ENCODE measurements around the gene AIMP1. TPM values are rescaled to one million over a fixed set of nuclear protein-coding genes. Genes with fewer than 3 reads are reported as not detected.

AIMP1 gene
- total and polyA plus RNA-seq, 2 experiments from 2014 or later = 33.7 to 53.7 TPM

- Histone ChIP-seq H3K9me2 (replicated peaks; ENCODE audit: insufficient read depth) (no peaks in the 10 kb centered on the region), H3K4me3 (no peak within 1 kb of the TSS), H3K36me3 (replicated peaks; ENCODE audit: insufficient read depth, low read depth) (no peaks in the 10 kb centered on the region), H4K20me1 (ENCODE audit: insufficient read depth, poor library complexity, severe bottlenecking) (no peaks in the 10 kb centered on the region), H3K9me3 (ENCODE audit: low read depth) (no peaks in the 10 kb centered on the region), H3K4me1 (ENCODE audit: insufficient read depth) (no peaks in the 10 kb centered on the region), H2AFZ (no peak within 1 kb of the TSS), H3K79me2 (no peaks in the 10 kb centered on the region), H3K4me2 (peak within 1 kb of the TSS; percentile 45), H3K27me3 (no peaks in the 10 kb centered on the region), H3K27ac (no peak within 1 kb of the TSS)
- TF ChIP-seq, protein P1, sequence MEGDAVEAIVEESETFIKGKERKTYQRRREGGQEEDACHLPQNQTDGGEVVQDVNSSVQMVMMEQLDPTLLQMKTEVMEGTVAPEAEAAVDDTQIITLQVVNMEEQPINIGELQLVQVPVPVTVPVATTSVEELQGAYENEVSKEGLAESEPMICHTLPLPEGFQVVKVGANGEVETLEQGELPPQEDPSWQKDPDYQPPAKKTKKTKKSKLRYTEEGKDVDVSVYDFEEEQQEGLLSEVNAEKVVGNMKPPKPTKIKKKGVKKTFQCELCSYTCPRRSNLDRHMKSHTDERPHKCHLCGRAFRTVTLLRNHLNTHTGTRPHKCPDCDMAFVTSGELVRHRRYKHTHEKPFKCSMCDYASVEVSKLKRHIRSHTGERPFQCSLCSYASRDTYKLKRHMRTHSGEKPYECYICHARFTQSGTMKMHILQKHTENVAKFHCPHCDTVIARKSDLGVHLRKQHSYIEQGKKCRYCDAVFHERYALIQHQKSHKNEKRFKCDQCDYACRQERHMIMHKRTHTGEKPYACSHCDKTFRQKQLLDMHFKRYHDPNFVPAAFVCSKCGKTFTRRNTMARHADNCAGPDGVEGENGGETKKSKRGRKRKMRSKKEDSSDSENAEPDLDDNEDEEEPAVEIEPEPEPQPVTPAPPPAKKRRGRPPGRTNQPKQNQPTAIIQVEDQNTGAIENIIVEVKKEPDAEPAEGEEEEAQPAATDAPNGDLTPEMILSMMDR (IDR thresholded peaks at IDR 0.05; ENCODE audit: poor library complexity) = no peak
- no peak for TF ChIP-seq EZH2phosphoT487 (IDR thresholded peaks at IDR 0.05; ENCODE audit: low read depth, severe bottlenecking, unreplicated experiment)
- no peak for TF ChIP-seq EZH2 (IDR thresholded peaks at IDR 0.05; ENCODE audit: borderline replicate concordance)
- 92% methylated on average over 5 of the region's 5 CpGs for WGBS (ENCODE audit: low lambda C conversion rate, missing lambda C conversion rate)
- DNase-seq (ENCODE audit: low spot score) = no peak
Observed at GRCh38 chr4:106368678-106369077, 52.3 kb downstream of the AIMP1 start, which contains the start of gene GIMD1. Gene GIMD1 (minus strand): TSS chr4:106368778. CDS start chr4:106367435, 1,343 bp downstream.

- no peaks in the 10 kb centered on the region for H4K20me1 ChIP-seq (ENCODE audit: insufficient read depth, poor library complexity, severe bottlenecking)
- peak; percentile 83 for DNase-seq (ENCODE audit: low spot score)
- TF ChIP-seq, protein P1 (IDR thresholded peaks at IDR 0.05; ENCODE audit: poor library complexity) = peak; percentile 91
- no peak for TF ChIP-seq EZH2 (IDR thresholded peaks at IDR 0.05; ENCODE audit: borderline replicate concordance)
- no peaks in the 10 kb centered on the region for H3K36me3 ChIP-seq (replicated peaks; ENCODE audit: insufficient read depth, low read depth)
- no peaks in the 10 kb centered on the region for H3K4me1 ChIP-seq (ENCODE audit: insufficient read depth)
- no peaks in the 10 kb centered on the region for H3K9me2 ChIP-seq (replicated peaks; ENCODE audit: insufficient read depth)
- 28% methylated on average over 6 of the region's 6 CpGs for WGBS (ENCODE audit: low lambda C conversion rate, missing lambda C conversion rate)
- H3K4me3 ChIP-seq = no peak overlapping the region
- no peaks in the 10 kb centered on the region for H3K27me3 ChIP-seq
- peak overlapping the region; percentile 45 for H3K4me2 ChIP-seq
- no peak overlapping the region for H3K27ac ChIP-seq
- H3K79me2 ChIP-seq = no peaks in the 10 kb centered on the region
- H2AFZ ChIP-seq = no peak overlapping the region
- no peaks in the 10 kb centered on the region for H3K9me3 ChIP-seq (ENCODE audit: low read depth)
Observed at GRCh38 chr4:106369456-106370060, 53.2 kb downstream of the AIMP1 start.

DNA sequence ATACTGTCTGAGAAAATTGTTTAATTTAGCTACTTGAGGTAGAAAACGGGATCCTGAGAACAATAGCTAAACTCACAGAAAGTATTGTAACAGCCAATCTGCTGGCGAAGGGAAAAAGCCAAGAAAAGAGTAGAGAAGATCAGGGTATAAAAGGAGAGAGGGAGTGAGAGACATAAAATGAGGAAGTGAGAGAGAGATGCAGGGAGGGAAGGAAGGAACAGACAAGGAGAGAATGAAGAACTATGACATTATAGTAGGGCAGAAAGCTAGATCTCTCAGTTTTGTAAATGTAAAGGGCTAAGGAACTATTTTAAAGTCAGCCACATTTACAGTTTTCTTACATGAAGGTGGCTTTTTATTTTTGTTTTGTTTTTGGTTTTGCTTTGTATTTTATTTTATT lies 53.9 kb downstream of the AIMP1 start:
- H3K27me3 ChIP-seq = no peaks in the 10 kb centered on the region
- H3K27ac ChIP-seq = no peak overlapping the region
- H3K4me3 ChIP-seq = no peak overlapping the region
- no peaks in the 10 kb centered on the region for H3K9me2 ChIP-seq (replicated peaks; ENCODE audit: insufficient read depth)
- no peak overlapping the region for H2AFZ ChIP-seq
- no peaks in the 10 kb centered on the region for H3K79me2 ChIP-seq
- no peak for DNase-seq (ENCODE audit: low spot score)
- no peaks in the 10 kb centered on the region for H3K4me1 ChIP-seq (ENCODE audit: insufficient read depth)
- WGBS (ENCODE audit: low lambda C conversion rate, missing lambda C conversion rate) = 81% methylated on average over 2 of the region's 2 CpGs
- H3K36me3 ChIP-seq (replicated peaks; ENCODE audit: insufficient read depth, low read depth) = no peaks in the 10 kb centered on the region
- no peak overlapping the region for H3K4me2 ChIP-seq
- no peak for TF ChIP-seq EZH2phosphoT487 (IDR thresholded peaks at IDR 0.05; ENCODE audit: low read depth, severe bottlenecking, unreplicated experiment)
- TF ChIP-seq, protein P1 (IDR thresholded peaks at IDR 0.05; ENCODE audit: poor library complexity) = no peak
- no peak for TF ChIP-seq EZH2 (IDR thresholded peaks at IDR 0.05; ENCODE audit: borderline replicate concordance)
- H3K9me3 ChIP-seq (ENCODE audit: low read depth) = no peaks in the 10 kb centered on the region
- H4K20me1 ChIP-seq (ENCODE audit: insufficient read depth, poor library complexity, severe bottlenecking) = no peaks in the 10 kb centered on the region

Data from hepatocyte (in vitro differentiated cells).